HL-60/S4 treated with phorbol 12-myristate 13-acetate at 8.2 ng/mL for 4 days and 3 days (cell line): Measurements from ENCODE around the gene OSM.

Experiments
- in situ Hi-C: fragments of 300-500 bp; cut with MboI; formaldehyde crosslinking; loops from 2 replicates; pipeline ENCODE4 v1.15.0; 2022; ENCODE audit warnings: low sequenced_read_pairs

OSM gene

DNA sequence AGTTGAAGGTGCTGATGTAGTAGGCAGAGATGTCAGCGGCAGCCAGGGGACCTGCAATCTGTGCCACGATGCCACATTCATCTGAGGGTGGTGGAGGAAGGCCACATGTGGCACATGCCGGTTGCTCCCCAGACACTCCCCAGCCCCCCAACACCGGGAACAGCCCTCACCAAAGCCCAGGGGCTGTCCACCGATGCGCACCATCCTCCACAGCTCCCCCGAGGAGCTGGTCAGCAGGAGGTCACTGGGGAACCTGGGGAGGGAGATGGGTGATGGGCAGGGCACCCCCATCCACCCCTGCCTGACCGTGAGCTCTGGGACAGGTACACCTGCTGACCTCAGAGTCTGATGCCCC lies 19.2 kb upstream of the OSM start:
- in situ Hi-C loops: no loop called here

DNA sequence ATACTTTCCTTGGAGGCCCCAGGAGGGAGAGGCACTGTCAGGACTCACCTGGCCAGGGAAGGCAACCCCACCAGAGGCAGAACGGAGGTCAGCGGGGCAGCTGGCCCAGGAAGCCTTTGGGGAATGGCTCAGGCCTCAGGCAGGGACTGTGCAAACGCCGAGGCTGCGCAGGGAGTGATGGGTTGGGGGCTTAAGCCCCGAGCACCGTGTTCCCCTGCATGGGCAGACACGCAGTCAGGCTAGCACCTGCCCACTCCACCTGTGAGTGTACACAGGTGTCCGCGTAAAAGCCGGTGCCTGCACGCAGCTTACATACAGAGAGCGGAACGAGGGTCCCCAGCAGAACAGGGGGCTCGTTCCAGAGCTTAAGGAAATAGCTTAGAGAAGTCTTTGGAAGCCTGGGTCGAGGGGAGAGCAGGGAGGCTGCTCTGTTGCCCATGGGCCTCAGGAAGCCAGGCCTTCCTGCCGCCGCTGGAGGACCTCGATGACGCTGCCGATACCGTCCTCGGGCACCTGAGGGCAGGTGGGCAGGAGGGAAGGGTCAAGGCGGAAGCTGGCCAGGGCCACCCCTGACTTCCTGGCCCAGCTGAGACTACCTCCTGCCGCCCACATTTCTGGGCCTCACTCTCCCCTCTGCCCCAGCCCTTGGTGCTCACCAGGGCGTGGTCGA lies 18.7 kb upstream of the OSM start:
- in situ Hi-C loops: no loop called here

DNA sequence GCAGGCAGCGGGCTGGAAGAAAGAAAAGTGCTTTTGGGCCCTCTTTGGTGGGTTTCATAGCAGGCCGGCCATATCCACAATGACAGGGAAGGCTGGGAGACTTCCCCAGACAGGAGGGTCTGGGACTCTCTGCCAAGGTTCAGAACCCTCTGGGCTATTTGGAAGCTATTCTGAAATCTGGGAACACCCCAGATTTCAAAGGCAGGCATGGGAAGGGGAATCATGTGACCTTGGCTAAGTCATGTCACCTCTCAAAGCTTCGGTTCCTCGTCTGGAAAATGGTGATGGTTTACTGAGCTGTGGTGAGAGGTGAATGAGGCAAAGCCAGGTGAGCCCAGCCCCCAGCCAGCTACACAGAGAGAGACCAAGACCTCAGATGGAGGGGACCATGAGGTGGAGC lies 18.0 kb upstream of the OSM start:
- in situ Hi-C loops: no loop called here

DNA sequence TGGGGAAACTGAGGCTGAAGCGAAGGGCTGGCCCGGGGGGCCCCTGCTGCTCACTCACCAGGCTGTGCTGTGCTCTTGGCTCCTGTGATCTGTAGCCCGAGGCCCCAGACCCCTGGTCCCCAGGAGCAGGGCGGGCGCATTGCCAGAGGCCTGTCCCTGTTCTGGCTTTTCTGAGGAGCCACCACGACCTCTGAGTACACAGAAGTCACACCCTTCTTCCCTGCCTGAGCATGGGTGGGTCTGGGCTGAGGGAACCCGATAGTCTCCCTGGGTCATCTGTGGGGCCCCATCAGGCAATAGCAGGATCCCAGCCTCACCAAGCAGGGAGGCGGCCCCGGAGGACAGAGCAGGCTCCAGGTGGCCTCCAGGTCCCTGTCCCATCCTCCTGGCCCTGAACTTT lies 17.5 kb upstream of the OSM start:
- in situ Hi-C loops: no loop called here

DNA sequence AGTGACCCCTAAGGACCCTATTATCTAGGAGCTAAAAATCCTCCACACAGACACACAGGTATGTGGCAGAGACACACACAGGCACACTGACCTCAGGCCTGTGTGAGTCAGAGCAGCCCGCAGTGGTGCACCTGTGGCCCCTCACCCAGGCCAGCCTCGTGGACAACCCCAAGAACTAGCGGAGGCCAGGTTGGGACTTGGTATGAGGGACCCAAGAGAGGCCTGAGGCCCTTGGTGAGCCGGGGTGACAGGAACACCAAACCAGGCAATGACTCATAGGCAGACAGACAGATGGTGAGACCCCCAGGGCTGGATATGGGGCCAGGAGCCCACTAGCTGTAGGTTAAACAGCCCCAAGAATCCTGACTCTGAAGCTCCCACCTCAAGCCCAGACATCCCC lies 16.7 kb upstream of the OSM start:
- in situ Hi-C loops: no loop called here

DNA sequence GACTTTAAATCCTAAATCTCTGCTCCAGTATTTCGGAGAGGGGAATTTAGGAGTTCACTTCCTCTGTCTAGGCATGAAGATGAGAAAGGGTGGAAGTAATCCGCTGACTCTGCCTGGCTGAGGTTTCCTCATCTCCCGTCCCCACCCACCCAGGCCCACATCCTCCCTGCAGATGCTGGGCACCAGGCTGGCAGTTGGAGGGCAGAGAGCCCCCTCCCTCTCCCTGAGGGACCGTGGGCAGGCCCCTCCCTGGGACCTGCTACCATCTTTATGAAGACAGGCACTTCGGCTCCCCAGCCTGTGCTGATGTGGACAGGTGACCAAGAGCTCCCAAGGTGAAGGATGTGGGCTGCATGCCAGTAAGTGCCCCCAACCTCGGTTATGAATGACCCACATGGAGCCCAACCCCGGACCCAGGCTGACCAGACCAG lies 16.0 kb upstream of the OSM start:
- in situ Hi-C loops: no loop called here

DNA sequence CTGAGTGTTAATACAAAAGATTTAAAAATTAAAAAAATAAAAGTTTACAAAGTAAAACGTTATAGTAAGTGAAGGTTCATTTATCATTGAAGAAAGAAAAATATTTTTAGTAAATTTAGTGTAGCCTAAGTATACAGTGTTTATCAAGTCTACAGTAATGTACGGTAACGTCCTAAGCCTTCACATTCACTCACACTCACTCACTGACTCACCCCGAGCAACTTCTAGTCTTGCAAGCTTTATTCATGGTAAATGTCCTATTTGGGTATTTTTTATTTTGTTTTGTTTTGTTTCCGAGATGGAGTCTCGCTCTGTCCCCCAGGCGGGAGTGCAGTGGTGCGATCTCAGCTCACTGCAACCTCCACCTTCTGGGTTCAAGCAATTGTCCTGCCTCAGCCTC lies 13.9 kb upstream of the OSM start:
- in situ Hi-C loops: no loop called here

DNA sequence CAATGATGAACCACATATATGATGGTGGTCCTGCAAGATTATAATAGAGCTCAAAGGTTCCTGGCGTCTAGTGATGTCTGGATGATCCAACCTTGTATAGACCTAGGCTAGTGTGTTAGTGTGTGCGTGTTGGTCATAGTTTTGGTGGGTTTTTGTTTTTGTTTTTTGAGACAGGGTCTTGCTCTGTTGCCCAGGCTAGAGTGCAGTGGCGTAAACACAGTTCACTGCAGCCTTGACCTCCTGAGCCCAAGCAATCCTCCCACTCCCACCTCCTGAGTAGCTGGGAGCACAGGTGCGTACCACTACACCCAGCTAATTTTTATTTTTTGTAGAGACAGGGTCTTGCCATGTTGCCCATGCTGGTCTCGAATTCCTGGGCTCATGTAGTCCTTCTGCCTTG lies 13.3 kb upstream of the OSM start:
- in situ Hi-C loops: no loop called here

DNA sequence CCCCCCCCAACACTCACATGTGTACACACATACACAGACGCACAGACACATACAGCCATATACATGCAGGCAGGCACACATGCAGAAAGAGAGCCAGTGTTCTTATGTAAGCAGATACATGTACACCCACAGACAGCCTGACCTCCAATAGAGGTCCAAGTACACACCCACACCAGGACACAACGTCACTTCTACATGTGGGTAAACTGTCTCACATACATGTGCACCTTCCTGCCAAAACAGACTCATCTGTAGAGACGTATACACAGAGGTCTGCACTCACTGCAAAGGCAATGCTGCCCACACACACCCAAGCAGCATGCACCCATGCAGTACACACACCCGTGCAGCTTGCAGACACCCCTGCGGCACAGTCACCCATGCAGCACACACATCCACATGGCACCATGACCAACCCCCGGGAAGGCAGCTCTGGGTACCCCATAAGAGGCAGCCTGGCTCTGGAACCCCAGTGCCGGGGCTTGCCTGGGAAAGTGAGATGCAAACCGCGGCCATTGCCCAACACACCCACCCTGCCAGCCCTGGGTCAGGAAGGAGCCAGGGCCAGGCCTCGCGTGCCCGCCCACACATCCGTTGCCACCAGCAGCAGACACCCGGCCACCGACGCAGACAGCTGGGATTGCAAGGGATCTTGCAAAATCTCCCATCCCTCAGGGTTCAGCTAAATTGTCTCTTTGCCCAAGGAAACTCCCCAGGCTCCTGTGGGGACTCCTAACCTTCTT lies 12.6 kb upstream of the OSM start:
- in situ Hi-C loops: no loop called here

DNA sequence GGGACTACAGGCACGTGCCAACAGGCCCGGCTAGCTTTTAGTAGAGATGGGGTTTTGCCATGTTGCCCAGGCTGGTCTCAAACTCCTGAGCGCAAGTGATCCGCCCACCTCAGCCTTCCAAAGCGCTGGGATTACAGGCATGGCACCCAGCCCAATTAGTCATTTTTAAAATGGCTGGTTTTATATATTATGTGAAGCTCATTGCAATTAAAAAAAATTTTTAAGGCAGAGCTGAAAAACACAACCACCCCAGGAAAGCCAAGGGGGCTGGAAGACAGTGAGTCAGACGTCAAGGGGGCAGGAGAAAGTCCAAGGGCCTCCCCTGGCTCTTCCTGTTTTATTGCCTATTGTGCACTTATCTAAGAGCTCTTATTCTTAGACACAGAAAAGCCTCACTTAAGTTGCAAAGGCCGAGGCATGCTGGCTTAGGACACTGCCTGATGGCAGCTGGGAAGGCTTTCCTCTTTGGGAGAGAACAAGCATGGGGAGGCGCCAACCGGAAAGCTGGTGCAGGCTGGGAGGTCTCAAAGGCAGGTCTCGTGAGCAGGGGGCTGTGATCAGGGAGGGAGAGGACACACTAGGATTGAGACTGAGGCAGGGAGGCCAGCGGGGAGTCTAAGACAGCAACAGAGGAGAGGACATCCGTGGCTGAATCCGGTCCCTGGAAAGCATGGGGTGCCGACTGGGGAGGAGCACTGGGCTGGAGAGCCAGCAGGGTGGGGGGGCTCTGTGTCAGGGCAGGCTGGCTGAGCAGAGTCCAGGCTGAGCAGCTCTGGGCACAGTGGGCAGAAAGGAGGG lies 11.1 kb upstream of the OSM start:
- in situ Hi-C loops: no loop called here

DNA sequence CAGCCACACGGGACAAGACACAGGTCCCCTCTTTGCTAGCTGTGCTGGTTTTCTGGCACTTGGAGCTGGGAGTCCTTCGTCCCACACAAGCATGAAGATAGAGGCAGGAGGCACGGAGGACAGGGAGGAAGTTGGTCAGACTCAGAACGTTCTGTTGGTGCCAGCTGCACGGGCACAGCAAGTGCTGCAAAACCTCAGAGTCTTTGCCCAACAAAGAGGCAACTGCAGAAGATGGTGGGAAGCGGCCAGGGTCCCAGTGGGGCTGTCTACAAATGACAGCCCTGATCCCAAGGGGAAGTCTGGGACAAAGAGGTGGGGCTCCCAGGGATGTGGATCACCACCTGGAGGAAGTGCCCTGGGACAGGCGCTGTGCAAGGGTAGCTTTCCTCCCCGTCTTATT lies 9.4 kb upstream of the OSM start:
- in situ Hi-C loops: no loop called here

DNA sequence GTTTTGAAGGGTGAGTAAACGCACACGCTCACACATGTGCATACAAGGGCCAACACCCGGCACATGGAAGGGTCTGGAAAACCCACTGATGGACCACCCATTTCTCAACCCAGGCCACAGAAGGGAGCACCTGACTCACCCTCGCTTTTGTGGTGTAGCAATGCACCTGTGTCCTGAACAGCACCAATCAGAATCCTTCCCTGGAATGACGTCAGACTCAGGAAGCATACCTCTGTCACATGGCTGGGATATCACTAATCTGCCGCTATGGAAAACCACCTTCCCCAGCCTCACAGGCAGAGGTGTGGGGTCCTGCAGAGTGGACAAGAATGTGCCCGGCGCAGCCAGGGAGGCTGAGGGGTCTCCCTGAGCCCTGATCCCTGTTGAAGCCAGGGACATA lies 9.0 kb upstream of the OSM start:
- in situ Hi-C loops: no loop called here

DNA sequence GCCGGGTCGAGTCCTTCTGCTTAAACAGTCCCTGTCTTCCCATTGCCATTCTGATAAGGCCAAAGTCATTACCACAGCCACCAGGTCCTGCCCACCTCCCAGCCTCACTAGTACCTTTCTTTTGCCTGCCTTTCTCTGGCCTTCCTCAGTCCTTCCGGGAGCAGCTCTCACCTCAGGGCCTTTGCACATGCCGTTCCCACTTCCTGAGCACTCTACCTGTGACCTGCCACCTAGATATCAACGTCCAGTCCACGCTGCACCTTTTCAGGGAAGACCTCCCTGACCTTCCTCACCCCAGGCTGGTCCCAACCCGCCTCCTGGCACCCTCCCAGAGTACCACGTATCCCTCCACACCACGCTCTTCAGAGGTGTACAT lies 7.8 kb upstream of the OSM start:
- in situ Hi-C loops: no loop called here

DNA sequence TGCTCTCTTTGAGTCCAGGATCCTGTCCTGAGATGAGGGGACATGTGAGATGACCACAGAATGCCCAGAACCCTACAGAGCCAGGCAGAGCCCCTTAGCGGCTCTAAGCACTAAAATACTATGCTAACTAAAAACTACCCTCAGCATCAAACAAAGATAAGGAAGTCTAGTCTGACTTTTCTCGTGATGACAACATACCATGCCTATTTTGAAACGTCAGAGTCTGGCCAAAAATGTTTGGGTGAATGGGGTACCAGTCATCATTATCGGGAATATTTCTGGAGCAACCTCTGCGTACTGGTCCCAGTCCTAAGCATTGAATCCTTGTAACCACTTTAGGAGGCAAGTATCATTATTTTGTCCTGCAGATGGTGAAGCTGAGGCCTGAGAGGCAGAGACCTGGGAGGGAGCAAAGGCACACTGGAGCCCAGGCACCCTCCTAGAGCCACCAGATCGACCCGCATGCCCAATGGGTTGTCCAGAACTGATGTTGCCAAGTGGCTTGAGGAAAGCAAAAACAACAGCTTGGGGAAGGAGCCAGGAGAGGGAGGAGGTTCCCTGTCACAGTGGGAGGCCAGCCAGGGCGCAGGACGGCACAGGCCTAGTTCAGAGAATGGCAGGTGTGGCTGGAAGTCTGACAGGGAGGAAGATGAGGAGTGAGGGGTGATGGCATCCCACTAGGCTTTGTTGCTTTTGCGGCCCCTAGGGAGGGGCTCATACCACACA lies 7.2 kb upstream of the OSM start:
- in situ Hi-C loops: no loop called here

DNA sequence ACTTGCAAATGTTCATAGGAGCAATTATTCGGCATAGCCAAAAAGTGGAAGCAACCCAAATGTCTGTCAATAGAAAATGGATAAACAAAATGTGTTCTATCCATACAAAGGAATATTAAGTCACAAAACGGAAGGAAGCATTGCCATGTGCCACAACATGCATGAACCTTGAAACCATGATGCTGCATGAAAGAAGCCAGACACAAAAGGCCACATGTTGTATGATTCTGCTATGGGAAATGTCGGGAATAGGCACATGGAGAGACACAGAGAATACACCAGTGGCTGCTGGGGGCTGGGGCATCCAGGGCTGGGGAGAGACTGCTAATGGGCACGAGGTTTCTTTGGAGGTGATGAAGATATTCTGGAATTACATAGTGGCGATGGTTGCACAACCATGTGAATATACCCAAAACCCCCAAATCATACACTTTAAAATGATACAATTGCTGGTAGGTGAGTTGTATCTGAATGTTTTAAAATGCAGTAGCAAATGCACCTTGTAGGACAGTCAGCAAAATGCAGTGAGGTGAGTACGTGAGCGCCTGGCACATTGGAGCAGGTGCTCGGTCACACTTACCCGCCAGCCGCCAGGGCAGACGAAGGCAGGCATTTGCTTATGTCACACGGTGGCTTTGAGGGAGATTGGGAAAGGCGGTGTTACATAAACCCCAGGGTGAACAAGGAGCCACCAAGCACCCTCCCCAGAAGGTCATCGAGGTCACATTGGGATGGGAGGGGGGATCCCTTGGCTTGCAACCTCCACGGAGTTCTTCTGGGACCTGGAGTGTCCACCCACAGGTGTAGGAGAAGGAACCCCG lies 6.3 kb upstream of the OSM start:
- in situ Hi-C loops: no loop called here

DNA sequence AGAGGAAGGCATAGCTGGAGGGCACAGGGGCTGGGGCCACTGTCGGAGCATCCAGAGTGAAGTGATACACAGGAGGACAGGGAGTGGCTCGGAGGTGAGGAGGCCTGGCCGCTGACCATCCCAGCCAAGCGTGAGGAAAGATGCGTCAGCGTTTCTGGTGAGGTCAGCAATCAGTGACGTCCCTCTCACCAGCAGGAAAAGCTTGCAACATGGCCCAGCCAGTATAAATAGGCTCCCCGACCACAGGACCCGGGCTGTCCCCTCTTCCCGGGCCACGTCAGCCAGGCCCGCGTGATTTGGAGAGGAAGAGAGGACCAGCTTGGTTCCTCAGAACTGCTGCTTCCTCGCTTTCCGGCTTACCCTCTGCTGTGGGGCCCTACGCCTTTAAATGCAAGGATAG lies 4.2 kb upstream of the OSM start:
- in situ Hi-C loops: no loop called here

DNA sequence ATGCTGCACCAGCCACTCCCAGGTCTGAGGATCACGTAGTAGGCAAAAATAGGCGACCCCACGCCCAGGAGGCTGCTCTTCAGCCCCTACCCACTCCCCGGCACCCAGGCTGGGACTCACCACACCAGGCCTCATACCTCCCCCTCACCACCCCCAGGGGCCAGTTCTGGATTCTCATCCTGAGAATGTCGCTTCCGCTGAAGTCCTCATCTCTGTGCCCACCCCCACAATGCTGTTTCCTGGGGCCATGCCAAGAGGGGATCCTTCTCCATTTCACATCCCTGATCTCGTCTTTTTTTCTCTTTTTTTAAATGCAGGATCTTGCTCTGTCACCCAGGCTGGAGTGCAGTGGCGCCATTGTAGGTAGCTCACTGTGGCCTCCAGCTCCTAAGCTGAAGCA lies 1.7 kb upstream of the OSM start:
- in situ Hi-C loops: loop anchor here (10.0 kb wide), 1 partner anchor 74 kb away; no protein-coding TSS in a partner anchor

DNA sequence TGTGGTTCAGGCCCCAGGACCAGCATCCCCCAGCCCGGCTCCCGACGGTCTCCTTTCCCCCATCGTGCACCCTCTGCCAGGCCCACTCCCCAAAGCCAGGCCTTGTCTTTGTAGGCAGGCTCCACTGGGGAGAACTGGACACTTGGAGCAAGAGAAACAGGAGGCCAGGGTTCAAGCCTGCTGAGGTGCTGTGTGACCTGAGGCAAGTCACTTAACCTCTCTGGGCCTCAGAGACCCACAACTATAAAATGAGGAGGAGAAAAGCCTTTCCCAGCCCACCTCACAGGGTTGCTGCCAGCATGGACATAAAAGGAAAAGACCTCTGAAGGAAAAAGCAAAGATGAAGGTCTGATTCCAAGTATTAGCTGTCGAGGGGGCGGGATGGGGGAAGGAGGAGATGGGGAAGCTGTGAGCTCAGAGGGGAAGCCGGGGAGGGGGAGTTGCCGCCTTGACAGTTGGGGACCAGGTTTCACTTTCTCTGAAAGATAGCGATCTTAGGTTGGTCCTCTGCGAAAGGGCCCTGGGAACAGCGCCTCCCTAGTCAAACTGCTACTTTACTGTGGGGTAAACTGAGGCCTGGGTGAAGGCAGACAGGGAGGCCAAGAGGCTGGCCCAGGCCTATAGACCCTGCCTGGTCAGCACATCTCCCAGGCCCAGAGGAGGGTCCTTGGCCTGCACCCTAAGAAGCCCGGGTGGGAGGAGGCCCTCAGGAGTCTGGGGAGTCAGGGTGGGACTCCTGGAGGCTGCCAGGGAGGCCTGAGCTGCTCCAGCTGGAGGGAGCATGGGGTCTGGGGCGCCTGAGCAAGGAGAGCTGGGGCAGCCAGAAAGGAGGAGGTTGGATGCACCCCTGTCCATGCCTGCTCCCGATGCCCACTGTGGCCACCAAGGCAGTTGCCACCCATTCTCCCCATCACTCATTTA lies 991 bp upstream of the OSM start:
- in situ Hi-C loops: loop anchor here (10.0 kb wide), 1 partner anchor 73 kb away; no protein-coding TSS in a partner anchor

DNA sequence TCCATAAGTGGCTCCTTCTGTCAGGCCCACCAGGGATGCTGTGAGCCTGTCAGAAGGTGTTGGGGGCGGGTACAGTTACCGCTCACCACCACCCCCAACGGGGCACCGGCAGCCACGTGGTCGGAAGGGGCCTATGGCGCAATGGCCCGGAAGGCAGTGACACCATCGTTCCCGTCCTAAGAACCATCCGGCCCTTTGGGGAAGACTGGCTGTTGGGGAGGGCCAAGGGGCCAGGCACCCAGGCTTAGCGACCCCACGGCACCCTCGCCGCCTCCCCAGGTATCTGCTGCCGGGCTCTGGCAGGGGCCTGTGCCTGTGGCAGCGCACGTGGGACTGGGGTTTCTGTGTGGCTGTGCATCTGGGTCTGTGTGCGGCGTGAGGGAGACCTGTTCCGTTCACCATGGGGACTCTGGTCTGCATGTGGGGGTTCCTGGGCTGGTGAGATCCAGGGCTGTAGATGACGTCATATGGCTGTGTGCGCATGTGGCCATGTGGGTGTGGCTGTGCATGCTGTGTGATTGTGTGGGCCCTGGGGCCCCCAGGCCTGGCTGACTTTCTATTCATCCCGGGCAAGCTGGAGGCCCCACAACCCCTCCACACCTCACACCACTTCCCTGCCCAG lies 717 bp downstream of the OSM start:
- in situ Hi-C loops: loop anchor here (10.0 kb wide), 1 partner anchor 71 kb away; no protein-coding TSS in a partner anchor
